HEK293T (cell line): ENCODE measurements around the gene VPS13A.

Source experiments
- CTCF ChIA-PET: fragments of 350-600 bp; formaldehyde crosslinking; extraction: SDS; loops from one replicate; lab custom pipeline; 2021; ENCODE audit warnings: antibody characterized with exemption, inconsistent platforms; lab: Yijun Ruan, JAX
- POLR2A ChIA-PET: fragments of 350-600 bp; formaldehyde crosslinking; extraction: SDS; loops from one replicate; lab custom pipeline; 2020; ENCODE audit warnings: antibody characterized with exemption, inconsistent platforms; lab: Yijun Ruan, JAX
- DNase-seq: peaks from one replicate; pipeline ENCODE4 v3.0.0; 2012; ENCODE audit warnings: mixed read lengths; ENCODE audit errors: extremely low spot score
- ARNT ChIP-seq: fragments of 450-650 bp; IDR thresholded peaks from 2 replicates; pipeline ENCODE4 v1.6.1; 2017; ENCODE audit warnings: mild to moderate bottlenecking
- BHLHE40 ChIP-seq: fragments of 450-650 bp; IDR thresholded peaks from 2 replicates; pipeline ENCODE4 v1.6.1; 2016; ENCODE audit warnings: mild to moderate bottlenecking, moderate library complexity, borderline replicate concordance
- CTBP1 ChIP-seq: fragments of 450-650 bp; IDR thresholded peaks from 2 replicates; pipeline ENCODE4 v1.6.1; 2016; ENCODE audit warnings: borderline replicate concordance
- ELF4 ChIP-seq: fragments of 450-650 bp; IDR thresholded peaks from 2 replicates; pipeline ENCODE4 v1.6.1; 2017; ENCODE audit warnings: antibody characterized with exemption
- FOXA1 ChIP-seq: fragments of 450-650 bp; IDR thresholded peaks from 2 replicates; pipeline ENCODE4 v1.6.1; 2016; ENCODE audit warnings: mild to moderate bottlenecking
- FOXK2 ChIP-seq: fragments of 450-650 bp; IDR thresholded peaks from 2 replicates; pipeline ENCODE4 v1.6.1; 2016; ENCODE audit warnings: mild to moderate bottlenecking
- FOXM1 ChIP-seq: fragments of 450-650 bp; IDR thresholded peaks from 2 replicates; pipeline ENCODE4 v1.6.1; 2017; ENCODE audit warnings: mild to moderate bottlenecking, borderline replicate concordance
- HDGF ChIP-seq: fragments of 450-650 bp; IDR thresholded peaks from 2 replicates; pipeline ENCODE4 v1.6.1; 2017; ENCODE audit warnings: antibody characterized with exemption, borderline replicate concordance
- L3MBTL2 ChIP-seq: fragments of 450-650 bp; conservative IDR thresholded peaks from 2 replicates; pipeline ENCODE4 v1.6.1; 2016; ENCODE audit warnings: mild to moderate bottlenecking
- LEF1 ChIP-seq: fragments of 450-650 bp; IDR thresholded peaks from 2 replicates; pipeline ENCODE4 v1.6.1; 2017; ENCODE audit warnings: mild to moderate bottlenecking, borderline replicate concordance
- NFRKB ChIP-seq: fragments of 450-650 bp; IDR thresholded peaks from 2 replicates; pipeline ENCODE4 v1.6.1; 2016; ENCODE audit warnings: mild to moderate bottlenecking, moderate library complexity
- PKNOX1 ChIP-seq: fragments of 450-650 bp; IDR thresholded peaks from 2 replicates; pipeline ENCODE4 v1.6.1; 2016
- SP1 ChIP-seq: fragments of 450-650 bp; IDR thresholded peaks from 2 replicates; pipeline ENCODE4 v1.6.1; 2017
- SUZ12 ChIP-seq: fragments of 450-650 bp; IDR thresholded peaks from 2 replicates; pipeline ENCODE4 v1.6.1; 2016; ENCODE audit warnings: mild to moderate bottlenecking
- TARDBP ChIP-seq: fragments of 450-650 bp; IDR thresholded peaks from 2 replicates; pipeline ENCODE4 v1.6.1; 2016
- ZNF384 ChIP-seq: fragments of 450-650 bp; IDR thresholded peaks from 2 replicates; pipeline ENCODE4 v1.6.1; 2016

VPS13A gene

GRCh38 chr9:77427256-77427927, 250.1 kb downstream of the VPS13A start:
- ChIA-PET POLR2A (no interaction called here), CTCF (no interaction called here)
- no peak for DNase-seq
- TF ChIP-seq HDGF: no peak
- no peak for TF ChIP-seq ZNF384
- no peak for TF ChIP-seq PKNOX1

GRCh38 chr9:77429928-77430327, 252.6 kb downstream of the VPS13A start:
- TF ChIP-seq ELF4: no peak
- no peak for TF ChIP-seq ARNT
- TF ChIP-seq CTBP1: no peak
- TF ChIP-seq FOXA1: no peak
- no peak for TF ChIP-seq SUZ12
- no peak for TF ChIP-seq NFRKB
- TF ChIP-seq FOXK2: no peak
- TF ChIP-seq TARDBP: no peak
- TF ChIP-seq L3MBTL2: no peak
- TF ChIP-seq SP1: no peak
- TF ChIP-seq LEF1: no peak
- TF ChIP-seq HDGF: no peak
- TF ChIP-seq PKNOX1: no peak
- TF ChIP-seq FOXM1: no peak
- TF ChIP-seq BHLHE40: no peak
- TF ChIP-seq ZNF384: no peak
- POLR2A ChIA-PET: no interaction called here
- CTCF ChIA-PET: interaction anchor here (0.6 kb wide), 1 partner anchor 628 kb away, joined by 5 read pairs; no protein-coding TSS in a partner anchor
- DNase-seq: no peak

- ChIA-PET CTCF (no interaction called here), POLR2A (no interaction called here)
- DNase-seq: no peak
- TF ChIP-seq SUZ12: no peak
- no peak for TF ChIP-seq SP1
- no peak for TF ChIP-seq HDGF
- no peak for TF ChIP-seq ZNF384
Measured at GRCh38 chr9:77432053-77432452, 254.7 kb downstream of the VPS13A start.

GRCh38 chr9:77433675-77434445, 256.5 kb downstream of the VPS13A start:
- DNase-seq: peak; percentile 76
- no peak for TF ChIP-seq LEF1
- TF ChIP-seq SP1: no peak
- no peak for TF ChIP-seq BHLHE40
- no peak for TF ChIP-seq NFRKB
- POLR2A ChIA-PET: no interaction called here

GRCh38 chr9:77435277-77435676, 257.9 kb downstream of the VPS13A start:
- no peak for TF ChIP-seq FOXK2
- TF ChIP-seq HDGF: no peak
- TF ChIP-seq FOXM1: no peak
- no peak for TF ChIP-seq LEF1
- no peak for TF ChIP-seq ELF4
- no peak for TF ChIP-seq L3MBTL2
- no peak for TF ChIP-seq ARNT
- TF ChIP-seq NFRKB: no peak
- no peak for TF ChIP-seq PKNOX1
- TF ChIP-seq CTBP1: no peak
- no peak for TF ChIP-seq FOXA1
- TF ChIP-seq BHLHE40: no peak
- no peak for TF ChIP-seq ZNF384
- TF ChIP-seq SUZ12: no peak
- no peak for TF ChIP-seq TARDBP
- TF ChIP-seq SP1: no peak
- ChIA-PET POLR2A (no interaction called here), CTCF (no interaction called here)
- no peak for DNase-seq

More at GRCh38 chr9:77433675-77434445, 256.5 kb downstream of the VPS13A start:
- CTCF ChIA-PET: interaction anchor here (0.6 to 1.1 kb wide), 6 partner anchors 9 to 929 kb away, joined by 3 to 7 read pairs (median 4); no protein-coding TSS in a partner anchor

GRCh38 chr9:77435688-77436087, 258.4 kb downstream of the VPS13A start:
- POLR2A ChIA-PET: no interaction called here
- CTCF ChIA-PET: no interaction called here
- TF ChIP-seq SUZ12: no peak
- no peak for TF ChIP-seq PKNOX1
- no peak for TF ChIP-seq SP1
- no peak for TF ChIP-seq NFRKB
- no peak for TF ChIP-seq LEF1
- TF ChIP-seq FOXK2: no peak
- TF ChIP-seq HDGF: no peak
- no peak for TF ChIP-seq CTBP1
- TF ChIP-seq ARNT: no peak
- no peak for TF ChIP-seq TARDBP
- TF ChIP-seq ZNF384: no peak
- no peak for TF ChIP-seq L3MBTL2
- TF ChIP-seq FOXM1: no peak
- no peak for TF ChIP-seq FOXA1
- TF ChIP-seq ELF4: no peak
- TF ChIP-seq BHLHE40: no peak
- no peak for DNase-seq
